Suprapubic skin (tissue), 4 donors: ENCODE results near the gene CEP85. TPM values are rescaled to one million over a fixed set of nuclear protein-coding genes. Genes with fewer than 3 reads are reported as not detected.

ENCODE experiments used
- DNase-seq, 2 donors: peaks; one replicate each; pipeline ENCODE4 v3.0.0-alpha.2; 2019; ENCODE audit warnings: low spot score in 2 of 2
- H3K27ac ChIP-seq: fragments of 200-600 bp; sonication (generic); one replicate; pipeline ENCODE4 v1.5.1; 2019
- H3K27me3 ChIP-seq: fragments of 200-600 bp; sonication (generic); one replicate; pipeline ENCODE4 v1.5.1; 2019
- H3K36me3 ChIP-seq: fragments of 200-600 bp; sonication (generic); one replicate; pipeline ENCODE4 v1.5.1; 2019
- H3K4me1 ChIP-seq: fragments of 200-600 bp; sonication (generic); one replicate; pipeline ENCODE4 v1.5.1; 2019
- H3K4me3 ChIP-seq: fragments of 200-600 bp; sonication (generic); one replicate; pipeline ENCODE4 v1.5.1; 2019; ENCODE audit warnings: mild to moderate bottlenecking
- H3K9me3 ChIP-seq: fragments of 200-600 bp; sonication (generic); one replicate; pipeline ENCODE4 v1.5.1; 2019
- CTCF ChIP-seq, 2 donors: fragments of 200-600 bp in 1 of 2; fragments of 450-650 bp in 1 of 2; sonication (generic) in 1 of 2; IDR thresholded peaks; one replicate each; pipeline ENCODE4 v1.5.1; 2016 to 2019; ENCODE audit warnings: antibody characterized with exemption in 2 of 2, mild to moderate bottlenecking in 1 of 2, moderate library complexity in 1 of 2
- EP300 ChIP-seq: sonication (generic); formaldehyde crosslinking; IDR thresholded peaks from one replicate; pipeline ENCODE4 v1.6.1; 2017; ENCODE audit warnings: antibody characterized with exemption
- POLR2A ChIP-seq, 2 donors: fragments of 450-650 bp; IDR thresholded peaks; one replicate each; pipeline ENCODE4 v1.6.1; 2017; ENCODE audit warnings: antibody characterized with exemption in 2 of 2, mild to moderate bottlenecking in 2 of 2, moderate library complexity in 2 of 2
- POLR2AphosphoS5 ChIP-seq, 3 donors: sonication (generic); formaldehyde crosslinking; IDR thresholded peaks; one replicate each; pipeline ENCODE4 v1.6.1; 2017; ENCODE audit warnings: antibody characterized with exemption in 3 of 3
- WGBS: methylation state at CpG from one replicate; pipeline ENCODE4 v1.1.5; 2018; 5-methylcytosine and 5-hydroxymethylcytosine counted together
- total RNA-seq, 4 donors: library from RNA; depleted of rRNA; stranded (reverse); fragments of >200 nt; gene quantifications; one replicate each; pipeline ENCODE4 v1.1.0, GENCODE V29; 2016

Gene CEP85
- total RNA-seq, 4 donors from 2014 or later, result 18.2 to 27.8 (median 18.7) TPM

- Histone ChIP-seq H3K36me3 (no peaks in the 10 kb centered on the region), H3K4me1 (peaks cover 26% of the 10 kb centered on the region), H3K27me3 (no peaks in the 10 kb centered on the region), H3K27ac (no peak overlapping the region), H3K4me3 (no peak overlapping the region), H3K9me3 (no peaks in the 10 kb centered on the region)
- WGBS, result 57% methylated on average over 6 of the region's 6 CpGs
- TF ChIP-seq EP300 (no peak), POLR2A (IDR thresholded peaks at IDR 0.05) (no peak), CTCF (IDR thresholded peaks at IDR 0.05) (no peak), POLR2AphosphoS5 (IDR thresholded peaks at IDR 0.05) (no peak)
- DNase-seq, result no peak
Measured at GRCh38 chr1:26237230-26237966, 3.4 kb downstream of the CEP85 start.

- 84% methylated on average over 4 of the region's 4 CpGs for WGBS
- H3K4me1 ChIP-seq, result peaks cover 19% of the 10 kb centered on the region
- H3K4me3 ChIP-seq, result no peak overlapping the region
- H3K27me3 ChIP-seq, result no peaks in the 10 kb centered on the region
- H3K27ac ChIP-seq, result no peak overlapping the region
- DNase-seq, result no peak
- peaks cover 8% of the 10 kb centered on the region for H3K36me3 ChIP-seq
- TF ChIP-seq EP300 (no peak), POLR2AphosphoS5 (IDR thresholded peaks at IDR 0.05) (no peak), POLR2A (IDR thresholded peaks at IDR 0.05) (no peak), CTCF (IDR thresholded peaks at IDR 0.05) (no peak)
- no peaks in the 10 kb centered on the region for H3K9me3 ChIP-seq
Measured at GRCh38 chr1:26239936-26240335, 5.9 kb downstream of the CEP85 start.

- no peaks in the 10 kb centered on the region for H3K27me3 ChIP-seq
- DNase-seq, result no peak
- peaks cover 35% of the 10 kb centered on the region for H3K36me3 ChIP-seq
- no peak overlapping the region for H3K27ac ChIP-seq
- WGBS, result 89% methylated on average over 7 of the region's 7 CpGs
- no peak overlapping the region for H3K4me3 ChIP-seq
- no peaks in the 10 kb centered on the region for H3K9me3 ChIP-seq
- no peak for TF ChIP-seq POLR2AphosphoS5 (IDR thresholded peaks at IDR 0.05)
- no peak for TF ChIP-seq EP300
- TF ChIP-seq POLR2A (IDR thresholded peaks at IDR 0.05), result no peak
- no peak for TF ChIP-seq CTCF (IDR thresholded peaks at IDR 0.05)
- no peaks in the 10 kb centered on the region for H3K4me1 ChIP-seq
Measured at GRCh38 chr1:26252718-26253117, 18.7 kb downstream of the CEP85 start.

- Histone ChIP-seq H3K9me3 (no peaks in the 10 kb centered on the region), H3K4me1 (no peaks in the 10 kb centered on the region), H3K4me3 (no peak overlapping the region), H3K36me3 (peaks cover 38% of the 10 kb centered on the region), H3K27me3 (no peaks in the 10 kb centered on the region), H3K27ac (no peak overlapping the region)
- DNase-seq, result no peak
- TF ChIP-seq EP300 (no peak), CTCF (IDR thresholded peaks at IDR 0.05) (no peak), POLR2AphosphoS5 (IDR thresholded peaks at IDR 0.05) (no peak), POLR2A (IDR thresholded peaks at IDR 0.05) (no peak)
- WGBS, result 89% methylated on average over 3 of the region's 3 CpGs
Measured at GRCh38 chr1:26254404-26254803, 20.4 kb downstream of the CEP85 start.

GRCh38 chr1:26257222-26257621 lies 23.2 kb downstream of the CEP85 start:
- no peak for TF ChIP-seq CTCF (IDR thresholded peaks at IDR 0.05)
- no peak for TF ChIP-seq EP300
- TF ChIP-seq POLR2A (IDR thresholded peaks at IDR 0.05), result no peak
- no peak for TF ChIP-seq POLR2AphosphoS5 (IDR thresholded peaks at IDR 0.05)
- H3K4me1 ChIP-seq, result no peaks in the 10 kb centered on the region
- no peaks in the 10 kb centered on the region for H3K27me3 ChIP-seq
- H3K36me3 ChIP-seq, result peaks cover 53% of the 10 kb centered on the region
- WGBS, result 62% methylated on average over 2 of the region's 2 CpGs
- H3K27ac ChIP-seq, result no peak overlapping the region
- no peak for DNase-seq
- no peaks in the 10 kb centered on the region for H3K9me3 ChIP-seq
- H3K4me3 ChIP-seq, result no peak overlapping the region
